ENCODE measurements around the gene AKAP6. TPM values are rescaled to one million over a fixed set of nuclear protein-coding genes. Genes with fewer than 3 reads are reported as not detected.

Gene AKAP6
- total and polyA plus RNA-seq, 5 donors = 15.8 to 138 (median 115) TPM

GRCh38 chr14:32588448-32589320, 259.6 kb downstream of the AKAP6 start:
- WGBS = 73% methylated on average over 6 of the region's 6 CpGs
- H3K27me3 ChIP-seq (ENCODE audit: control insufficient read depth, insufficient read depth) = no peaks in the 10 kb centered on the region
- DNase-seq (no peak), ATAC-seq (no peak)
- no peaks in the 10 kb centered on the region for H3K4me1 ChIP-seq (ENCODE audit: control insufficient read depth, insufficient read depth, low read length)
- intact Hi-C loops (cut with DNase I) = no loop called here
- no peaks in the 10 kb centered on the region for H3K9me3 ChIP-seq (ENCODE audit: control insufficient read depth, low read length)
- H3K27ac ChIP-seq (ENCODE audit: low read length) = no peak overlapping the region
- no peak overlapping the region for H3K4me3 ChIP-seq (ENCODE audit: low read length)

GRCh38 chr14:32590157-32590556, 261.1 kb downstream of the AKAP6 start:
- intact Hi-C loops (cut with DNase I) = no loop called here
- H3K9me3 ChIP-seq (ENCODE audit: control insufficient read depth, low read length) = no peaks in the 10 kb centered on the region
- H3K27ac ChIP-seq (ENCODE audit: low read length) = no peak overlapping the region
- H3K4me1 ChIP-seq (ENCODE audit: control insufficient read depth, insufficient read depth, low read length) = peaks cover 4% of the 10 kb centered on the region
- no peak for DNase-seq
- WGBS = 49% methylated on average over 1 of the region's 1 CpG
- H3K27me3 ChIP-seq (ENCODE audit: control insufficient read depth, insufficient read depth) = no peaks in the 10 kb centered on the region
- no peak overlapping the region for H3K4me3 ChIP-seq (ENCODE audit: low read length)
- peak; percentile 50 to 53 for ATAC-seq

GRCh38 chr14:32593290-32593942, 264.3 kb downstream of the AKAP6 start:
- Histone ChIP-seq H3K27ac (ENCODE audit: low read length) (no peak overlapping the region), H3K4me3 (ENCODE audit: low read length) (no peak overlapping the region), H3K4me1 (ENCODE audit: control insufficient read depth, insufficient read depth, low read length) (peaks cover 7% of the 10 kb centered on the region), H3K9me3 (ENCODE audit: control insufficient read depth, low read length) (no peaks in the 10 kb centered on the region), H3K27me3 (ENCODE audit: control insufficient read depth, insufficient read depth) (no peaks in the 10 kb centered on the region)
- DNase-seq (no peak), ATAC-seq (peak in 1 of 2 donors; percentile 18)
- intact Hi-C loops (cut with DNase I) = no loop called here
- 10% methylated on average over 1 of the region's 1 CpG for WGBS

GRCh38 chr14:32594766-32595165, 265.7 kb downstream of the AKAP6 start:
- no peak for DNase-seq
- no peak for ATAC-seq
- Histone ChIP-seq H3K9me3 (ENCODE audit: control insufficient read depth, low read length) (no peaks in the 10 kb centered on the region), H3K4me1 (ENCODE audit: control insufficient read depth, insufficient read depth, low read length) (peaks cover 7% of the 10 kb centered on the region), H3K4me3 (ENCODE audit: low read length) (no peak overlapping the region), H3K27me3 (ENCODE audit: control insufficient read depth, insufficient read depth) (no peaks in the 10 kb centered on the region), H3K27ac (ENCODE audit: low read length) (no peak overlapping the region)
- WGBS = 63% methylated on average over 3 of the region's 3 CpGs
- intact Hi-C loops (cut with DNase I) = no loop called here

GRCh38 chr14:32595497-32595896, 266.4 kb downstream of the AKAP6 start:
- Histone ChIP-seq H3K27ac (ENCODE audit: low read length) (no peak overlapping the region), H3K27me3 (ENCODE audit: control insufficient read depth, insufficient read depth) (no peaks in the 10 kb centered on the region), H3K4me3 (ENCODE audit: low read length) (no peak overlapping the region), H3K9me3 (ENCODE audit: control insufficient read depth, low read length) (no peaks in the 10 kb centered on the region), H3K4me1 (ENCODE audit: control insufficient read depth, insufficient read depth, low read length) (peaks cover 7% of the 10 kb centered on the region)
- WGBS = 92% methylated on average over 4 of the region's 4 CpGs
- ATAC-seq (no peak), DNase-seq (no peak)
- intact Hi-C loops (cut with DNase I) = no loop called here

GRCh38 chr14:32596390-32596789, 267.3 kb downstream of the AKAP6 start:
- 80% methylated on average over 2 of the region's 2 CpGs for WGBS
- no peak for DNase-seq
- Histone ChIP-seq H3K9me3 (ENCODE audit: control insufficient read depth, low read length) (no peaks in the 10 kb centered on the region), H3K27ac (ENCODE audit: low read length) (no peak overlapping the region), H3K4me1 (ENCODE audit: control insufficient read depth, insufficient read depth, low read length) (peaks cover 7% of the 10 kb centered on the region), H3K27me3 (ENCODE audit: control insufficient read depth, insufficient read depth) (no peaks in the 10 kb centered on the region), H3K4me3 (ENCODE audit: low read length) (no peak overlapping the region)
- intact Hi-C loops (cut with DNase I) = no loop called here
- ATAC-seq = no peak

- intact Hi-C loops (cut with DNase I) = no loop called here
- Histone ChIP-seq H3K4me3 (ENCODE audit: low read length) (no peak overlapping the region), H3K27ac (ENCODE audit: low read length) (no peak overlapping the region), H3K4me1 (ENCODE audit: control insufficient read depth, insufficient read depth, low read length) (peaks cover 9% of the 10 kb centered on the region), H3K9me3 (ENCODE audit: control insufficient read depth, low read length) (no peaks in the 10 kb centered on the region), H3K27me3 (ENCODE audit: control insufficient read depth, insufficient read depth) (no peaks in the 10 kb centered on the region)
- 93% methylated on average over 2 of the region's 2 CpGs for WGBS
- DNase-seq = no peak
- no peak for ATAC-seq
Measured at GRCh38 chr14:32597771-32598170, 268.7 kb downstream of the AKAP6 start.

GRCh38 chr14:32601069-32601468, 272.0 kb downstream of the AKAP6 start:
- no peaks in the 10 kb centered on the region for H3K9me3 ChIP-seq (ENCODE audit: control insufficient read depth, low read length)
- H3K4me3 ChIP-seq (ENCODE audit: low read length) = no peak overlapping the region
- WGBS = 91% methylated on average over 2 of the region's 2 CpGs
- no peaks in the 10 kb centered on the region for H3K27me3 ChIP-seq (ENCODE audit: control insufficient read depth, insufficient read depth)
- ATAC-seq (no peak), DNase-seq (no peak)
- H3K27ac ChIP-seq (ENCODE audit: low read length) = no peak overlapping the region
- H3K4me1 ChIP-seq (ENCODE audit: control insufficient read depth, insufficient read depth, low read length) = peaks cover 3% of the 10 kb centered on the region
- intact Hi-C loops (cut with DNase I) = no loop called here

GRCh38 chr14:32601906-32602305, 272.8 kb downstream of the AKAP6 start:
- Histone ChIP-seq H3K4me1 (ENCODE audit: control insufficient read depth, insufficient read depth, low read length) (peaks cover 3% of the 10 kb centered on the region), H3K4me3 (ENCODE audit: low read length) (no peak overlapping the region), H3K27me3 (ENCODE audit: control insufficient read depth, insufficient read depth) (no peaks in the 10 kb centered on the region), H3K27ac (ENCODE audit: low read length) (no peak overlapping the region), H3K9me3 (ENCODE audit: control insufficient read depth, low read length) (no peaks in the 10 kb centered on the region)
- ATAC-seq = peak; percentile 39 to 40
- DNase-seq = no peak
- 33% methylated on average over 3 of the region's 3 CpGs for WGBS
- intact Hi-C loops (cut with DNase I) = no loop called here

GRCh38 chr14:32602699-32603098, 273.6 kb downstream of the AKAP6 start:
- DNase-seq (no peak), ATAC-seq (peak in 1 of 2 donors; percentile 51)
- intact Hi-C loops (cut with DNase I) = no loop called here
- Histone ChIP-seq H3K27ac (ENCODE audit: low read length) (peak overlapping the region; percentile 4), H3K4me3 (ENCODE audit: low read length) (no peak overlapping the region), H3K9me3 (ENCODE audit: control insufficient read depth, low read length) (no peaks in the 10 kb centered on the region), H3K4me1 (ENCODE audit: control insufficient read depth, insufficient read depth, low read length) (peaks cover 3% of the 10 kb centered on the region), H3K27me3 (ENCODE audit: control insufficient read depth, insufficient read depth) (no peaks in the 10 kb centered on the region)
- WGBS = 45% methylated on average over 7 of the region's 7 CpGs

GRCh38 chr14:32603992-32604565, 275.0 kb downstream of the AKAP6 start:
- intact Hi-C loops (cut with DNase I) = no loop called here
- no peak overlapping the region for H3K4me3 ChIP-seq (ENCODE audit: low read length)
- no peak overlapping the region for H3K27ac ChIP-seq (ENCODE audit: low read length)
- no peaks in the 10 kb centered on the region for H3K9me3 ChIP-seq (ENCODE audit: control insufficient read depth, low read length)
- WGBS = 93% methylated on average over 2 of the region's 2 CpGs
- ATAC-seq = no peak
- no peaks in the 10 kb centered on the region for H3K27me3 ChIP-seq (ENCODE audit: control insufficient read depth, insufficient read depth)
- no peak for DNase-seq
- peaks cover 3% of the 10 kb centered on the region for H3K4me1 ChIP-seq (ENCODE audit: control insufficient read depth, insufficient read depth, low read length)

Measured in right cardiac atrium (tissue), 5 donors.